H1 (cell line): Measurements from ENCODE around the gene BARX2. TPM values are rescaled to one million over a fixed set of nuclear protein-coding genes. Genes with fewer than 3 reads are reported as not detected.

Experiments used
- CTCF ChIA-PET: fragments of 300-600 bp; sonication (Branson Sonifier 250); formaldehyde crosslinking; loops from one replicate; lab custom pipeline; 2021; ENCODE audit not compliant: partially characterized antibody; lab: Charles Lee
- POLR2A ChIA-PET: fragments of 300-600 bp; sonication (Branson Sonifier 250); formaldehyde crosslinking; loops from one replicate; lab custom pipeline; 2021; ENCODE audit warnings: inconsistent platforms; ENCODE audit not compliant: partially characterized antibody; lab: Charles Lee
- DNase-seq, 2 experiments: peaks; one replicate each; pipeline versions ENCODE4 v3.0.0 to v3.0.0-alpha.2; 2010 to 2022; ENCODE audit warnings: low spot score in 2 of 2, low read depth in 1 of 2, mixed read lengths in 1 of 2
- FAIRE-seq: peaks from 2 replicates; lab custom pipeline; 2011; peaks lifted over from hg19 to GRCh38; lab: Jason Lieb, UNC
- H2AFZ ChIP-seq: 2 replicates; pipeline ENCODE4 v1.8.1; 2012; ENCODE audit warnings: low read length, inconsistent platforms
- H2AK5ac ChIP-seq: 2 replicates; pipeline ENCODE4 v1.6.1; 2013; ENCODE audit warnings: low read depth, low read length
- H2BK120ac ChIP-seq: replicated peaks from 2 replicates; pipeline ENCODE3; 2013; ENCODE audit warnings: low read depth, low read length, inconsistent platforms
- H2BK12ac ChIP-seq: 2 replicates; pipeline ENCODE4 v1.6.1; 2013; ENCODE audit warnings: low read depth, low read length
- H2BK15ac ChIP-seq: 2 replicates; pipeline ENCODE4 v1.6.1; 2013; ENCODE audit warnings: low read length
- H2BK20ac ChIP-seq: 2 replicates; pipeline ENCODE4 v1.6.1; 2013; ENCODE audit warnings: low read length
- H2BK5ac ChIP-seq: 2 replicates; pipeline ENCODE4 v1.6.1; 2013; ENCODE audit warnings: low read depth, low read length
- H3K14ac ChIP-seq: 2 replicates; pipeline ENCODE4 v1.6.1; 2013; ENCODE audit warnings: inconsistent platforms; ENCODE audit not compliant: insufficient read length
- H3K18ac ChIP-seq: 2 replicates; pipeline ENCODE4 v1.6.1; 2013; ENCODE audit warnings: low read length; ENCODE audit errors: extremely low read depth
- H3K23ac ChIP-seq: 2 replicates; pipeline ENCODE4 v1.6.1; 2013; ENCODE audit warnings: inconsistent platforms; ENCODE audit not compliant: insufficient read length
- H3K23me2 ChIP-seq: 2 replicates; pipeline ENCODE4 v1.6.1; 2013; ENCODE audit warnings: low read depth, low read length
- H3K27ac ChIP-seq: 2 replicates; pipeline ENCODE4 v1.6.1; 2011; ENCODE audit warnings: low read depth, low read length, inconsistent platforms
- H3K27me3 ChIP-seq, 4 experiments: replicated peaks in 1 of 4; 1 replicate in 1 of 4; 2 replicates in 3 of 4; pipeline versions ENCODE4 v1.6.1 to v1.8.1; 2011 to 2013; ENCODE audit warnings: low read length in 3 of 4, mild to moderate bottlenecking in 3 of 4, inconsistent platforms in 2 of 4, mixed read lengths in 2 of 4, moderate library complexity in 1 of 4; ENCODE audit not compliant: control insufficient read depth in 3 of 4, insufficient read depth in 3 of 4; ENCODE audit errors: extremely low read depth in 1 of 4
- H3K36me3 ChIP-seq, 4 experiments: 2 replicates each; pipeline versions ENCODE4 v1.6.1 to v1.8.1; 2011 to 2013; ENCODE audit warnings: mild to moderate bottlenecking in 4 of 4, low read length in 3 of 4, moderate library complexity in 2 of 4, control low read depth in 1 of 4, inconsistent platforms in 1 of 4; ENCODE audit not compliant: insufficient read depth in 4 of 4, control insufficient read depth in 2 of 4
- H3K4ac ChIP-seq: replicated peaks from 2 replicates; pipeline ENCODE3; 2013; ENCODE audit warnings: low read length, low read depth, mixed read lengths, inconsistent platforms; ENCODE audit not compliant: insufficient read length
- H3K4me1 ChIP-seq, 4 experiments: replicated peaks in 1 of 4; 1 replicate in 1 of 4; 2 replicates in 3 of 4; pipeline versions ENCODE4 v1.6.1 to v1.8.1; 2011 to 2013; ENCODE audit warnings: low read length in 3 of 4, inconsistent platforms in 2 of 4, mixed read lengths in 1 of 4; ENCODE audit not compliant: insufficient read depth in 4 of 4, control insufficient read depth in 3 of 4
- H3K4me2 ChIP-seq, 2 experiments: 2 replicates each; pipeline versions ENCODE4 v1.6.1 to v1.8.1; 2011 to 2013; ENCODE audit warnings: low read depth in 2 of 2, low read length in 2 of 2, control low read depth in 1 of 2, inconsistent platforms in 1 of 2, mild to moderate bottlenecking in 1 of 2; ENCODE audit not compliant: insufficient read depth in 1 of 2
- H3K4me3 ChIP-seq, 4 experiments: fragments of 200-600, 300-600 bp in 1 of 4; sonication (generic), shearing (Covaris generic), sonication (Bioruptor Twin) in 1 of 4; 2 replicates each; pipeline versions ENCODE4 v1.5.1 to v1.8.1; 2011 to 2016; ENCODE audit warnings: low read length in 4 of 4, low read depth in 3 of 4, control low read depth in 2 of 4, inconsistent platforms in 2 of 4, mild to moderate bottlenecking in 2 of 4, mixed read lengths in 1 of 4, moderate library complexity in 1 of 4; ENCODE audit not compliant: insufficient read depth in 2 of 4; ENCODE audit errors: extremely low read depth in 1 of 4
- H3K56ac ChIP-seq: replicated peaks from 2 replicates; pipeline ENCODE3; 2013; ENCODE audit warnings: low read depth, mild to moderate bottlenecking, mixed read lengths, low read length, inconsistent platforms; ENCODE audit not compliant: insufficient read length
- H3K79me1 ChIP-seq: 2 replicates; pipeline ENCODE4 v1.6.1; 2013; ENCODE audit warnings: low read depth, low read length, control low read depth
- H3K79me2 ChIP-seq, 2 experiments: 2 replicates each; pipeline versions ENCODE4 v1.6.1 to v1.8.1; 2012 to 2013; ENCODE audit warnings: low read length in 2 of 2, mild to moderate bottlenecking in 2 of 2, inconsistent platforms in 1 of 2; ENCODE audit not compliant: insufficient read depth in 2 of 2, control insufficient read depth in 1 of 2
- H3K9ac ChIP-seq, 4 experiments: replicated peaks in 1 of 4; 1 replicate in 1 of 4; 2 replicates in 3 of 4; pipeline versions ENCODE4 v1.6.1 to v1.8.1; 2011 to 2013; ENCODE audit warnings: low read depth in 3 of 4, low read length in 3 of 4, control low read depth in 2 of 4, mild to moderate bottlenecking in 2 of 4, moderate library complexity in 2 of 4, inconsistent platforms in 1 of 4; ENCODE audit errors: extremely low read depth in 1 of 4
- H3K9me3 ChIP-seq, 2 experiments: 2 replicates each; pipeline versions ENCODE4 v1.6.1 to v1.8.1; 2012 to 2013; ENCODE audit warnings: mild to moderate bottlenecking in 2 of 2, moderate library complexity in 2 of 2, control low read depth in 1 of 2, inconsistent platforms in 1 of 2, low read depth in 1 of 2, low read length in 1 of 2, mixed read lengths in 1 of 2; ENCODE audit not compliant: insufficient read depth in 2 of 2
- H4K20me1 ChIP-seq, 2 experiments: replicated peaks in 1 of 2; 2 replicates each; pipeline versions ENCODE3 to v1.8.1; 2011 to 2013; ENCODE audit warnings: inconsistent platforms in 2 of 2, low read length in 2 of 2, mild to moderate bottlenecking in 1 of 2; ENCODE audit not compliant: insufficient read depth in 2 of 2, control insufficient read depth in 1 of 2
- H4K5ac ChIP-seq: 2 replicates; pipeline ENCODE4 v1.6.1; 2013; ENCODE audit warnings: low read length, low read depth, mixed read lengths, inconsistent platforms; ENCODE audit not compliant: insufficient read length
- H4K8ac ChIP-seq: 2 replicates; pipeline ENCODE4 v1.8.0; 2013; ENCODE audit warnings: mild to moderate bottlenecking, moderate library complexity, low read length, inconsistent platforms; ENCODE audit not compliant: insufficient read depth; ENCODE audit errors: extremely low read depth
- H4K91ac ChIP-seq: replicated peaks from 2 replicates; pipeline ENCODE3; 2013; ENCODE audit warnings: low read length, mixed read lengths, inconsistent platforms; ENCODE audit not compliant: insufficient read length
- BACH1 ChIP-seq: IDR thresholded peaks from 2 replicates; pipeline ENCODE4 v1.6.1; 2012; ENCODE audit warnings: low read length, improper control_type of control experiment
- CTBP2 ChIP-seq: IDR thresholded peaks from 2 replicates; pipeline ENCODE4 v1.7.0; 2011; ENCODE audit warnings: borderline replicate concordance, mild to moderate bottlenecking, moderate library complexity, mixed read lengths, low read length; ENCODE audit not compliant: insufficient read depth, insufficient read length
- CTCF ChIP-seq, 3 experiments: IDR thresholded peaks; 1 replicate in 2 of 3; 2 replicates in 1 of 3; pipeline versions ENCODE4 v1.5.1 to v1.6.1; 2011; ENCODE audit warnings: low read length in 3 of 3, mild to moderate bottlenecking in 3 of 3, inconsistent platforms in 2 of 3, low read depth in 1 of 3, moderate library complexity in 1 of 3; ENCODE audit not compliant: insufficient read depth in 1 of 3; ENCODE audit errors: control extremely low read depth in 1 of 3
- KDM5A ChIP-seq: fragments of 200-600 bp; IDR thresholded peaks from 2 replicates; pipeline ENCODE4 v1.7.1; 2012; ENCODE audit warnings: mild to moderate bottlenecking, low read length, inconsistent platforms, mixed read lengths
- MAX ChIP-seq: IDR thresholded peaks from 2 replicates; pipeline ENCODE4 v1.6.1; 2012; ENCODE audit warnings: inconsistent platforms
- RAD21 ChIP-seq, 2 experiments: IDR thresholded peaks in 1 of 2; conservative IDR thresholded peaks in 1 of 2; 2 replicates each; pipeline ENCODE4 v1.6.1; 2011; ENCODE audit warnings: low read depth in 2 of 2, low read length in 2 of 2, improper control_type of control experiment in 1 of 2, inconsistent platforms in 1 of 2, mild to moderate bottlenecking in 1 of 2, moderate library complexity in 1 of 2
- SAP30 ChIP-seq: fragments of 300-600 bp; sonication (generic); IDR thresholded peaks from 2 replicates; pipeline ENCODE4 v1.7.1; 2012; ENCODE audit warnings: low read length, moderate library complexity, mild to moderate bottlenecking, inconsistent platforms; ENCODE audit not compliant: insufficient read depth, insufficient replicate concordance
- WGBS, 2 experiments: shearing (Covaris generic) in 1 of 2; methylation state at CpG; one replicate each; pipeline versions ENCODE4 v1.1.6 to v1.1.7; 2013 to 2015; ENCODE audit warnings: low lambda C conversion rate in 2 of 2, mixed read lengths in 2 of 2, inconsistent platforms in 1 of 2, low coverage in 1 of 2, missing lambda C conversion rate in 1 of 2; ENCODE audit not compliant: insufficient replicate concordance in 2 of 2, insufficient coverage in 1 of 2, insufficient read length in 1 of 2; ENCODE audit errors: extremely low coverage in 1 of 2, missing lambda C conversion rate in 1 of 2; 5-methylcytosine and 5-hydroxymethylcytosine counted together
- polyA plus RNA-seq, 7 experiments: library from polyadenylated mRNA; depleted of rRNA in 3 of 7; stranded (reverse) in 5 of 7; unstranded in 2 of 7; fragments of >200 nt in 5 of 7; fragments of 200-250 nt in 2 of 7; gene quantifications; 1 replicate in 5 of 7; 2 replicates in 1 of 7; 4 replicates in 1 of 7; pipeline versions ENCODE4 v1.2.1 to v1.2.3, GENCODE V29; 2011 to 2013; ENCODE audit warnings: missing spikeins in 2 of 7, mixed read lengths in 2 of 7
- total RNA-seq: library from RNA; stranded (reverse); fragmentation: NEBNext Ultra II Directional; extraction: Animal tissue kit (Norgen Biotek cat#: 25700); gene quantifications from 2 replicates; pipeline ENCODE4 v1.2.1, GENCODE V29; 2021

BARX2 gene
- total and polyA plus RNA-seq, 2 of the 8 experiments (the other 6 are each of a cell fraction or from before 2014, with no cell fraction given) = not detected

DNA sequence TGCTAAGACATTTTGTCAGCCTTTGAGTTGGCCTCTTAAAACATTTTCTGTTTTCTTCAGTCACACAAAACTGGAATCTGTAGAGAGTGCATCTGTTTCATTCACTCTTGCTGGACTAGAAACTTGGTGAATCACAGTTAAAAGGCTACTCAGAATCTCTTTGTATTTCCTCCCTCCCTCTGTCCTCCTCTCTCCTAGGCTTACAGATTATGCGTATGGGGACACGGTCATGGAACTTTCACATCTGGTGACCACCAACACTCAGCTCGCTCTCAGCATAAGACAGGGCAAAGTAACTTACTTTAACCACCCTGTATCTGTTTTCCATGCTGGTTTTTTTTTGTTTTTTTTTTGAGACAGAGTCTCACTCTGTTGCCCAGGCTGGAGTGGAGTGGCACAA is 50.4 kb downstream of the BARX2 start:
- ChIA-PET CTCF (no interaction called here), POLR2A (no interaction called here)
- Histone ChIP-seq H3K27me3 (no peaks in the 10 kb centered on the region), H3K9me3 (peaks cover 4 to 8% of the 10 kb centered on the region in 2 experiments; a peak in 2 of 4 replicates), H2AFZ (no peak overlapping the region), H3K27ac (no peak overlapping the region), H3K9ac (no peak overlapping the region), H2BK120ac (no peak overlapping the region), H3K79me2 (no peaks in the 10 kb centered on the region), H3K36me3 (no peaks in the 10 kb centered on the region; a peak in 1 of 8 replicates), H3K18ac (no peak overlapping the region), H4K91ac (no peak overlapping the region), H3K4me3 (no peak overlapping the region), H3K23me2 (no peaks in the 10 kb centered on the region), H2BK5ac (no peak overlapping the region), H3K23ac (no peak overlapping the region), H3K56ac (no peak overlapping the region), H4K5ac (no peak overlapping the region), H3K79me1 (no peaks in the 10 kb centered on the region), H3K4me2 (no peak overlapping the region), H2BK12ac (no peak overlapping the region), H2BK15ac (no peak overlapping the region), H3K14ac (no peak overlapping the region), H4K20me1 (no peaks in the 10 kb centered on the region), H3K4ac (no peak overlapping the region), H4K8ac (no peak overlapping the region), H2AK5ac (no peak overlapping the region), H3K4me1 (no peaks in the 10 kb centered on the region), H2BK20ac (no peak overlapping the region)
- 94% methylated on average over 3 of the region's 3 CpGs; no CpG with 5 or more reads in 1 of the 2 experiments for WGBS, 2 experiments
- DNase-seq (no peak), FAIRE-seq (no peak)
- TF ChIP-seq CTBP2 (no peak), BACH1 (no peak), CTCF (IDR thresholded peaks at IDR 0.05; ENCODE audit: control extremely low read depth in 1 of 3, insufficient read depth in 1 of 3, low read depth in 1 of 3, low read length in 3 of 3) (no peak), RAD21 (IDR thresholded peaks at IDR 0.05 in 1 of 2, conservative IDR thresholded peaks at IDR 0.05 in 1 of 2; ENCODE audit: low read depth in 2 of 2, low read length in 2 of 2) (no peak), MAX (no peak), KDM5A (no peak), SAP30 (no peak)
